K562 (cell line): ENCODE results near the gene CERS2. TPM values are rescaled to one million over a fixed set of nuclear protein-coding genes. Genes with fewer than 3 reads are reported as not detected.

Experiments
- CBFB ChIP-seq: sonication (generic); formaldehyde crosslinking; IDR thresholded peaks from 2 replicates; pipeline ENCODE4 v1.4.0; 2020; ENCODE audit warnings: mild to moderate bottlenecking, missing genetic modification reagents
- EP400 ChIP-seq: fragments of 450-650 bp; IDR thresholded peaks from 2 replicates; pipeline ENCODE4 v1.6.1; 2017; ENCODE audit warnings: antibody characterized with exemption, mild to moderate bottlenecking, moderate library complexity
- KLF10 ChIP-seq: fragments of 250-450 bp; sonication (Bioruptor Pico); IDR thresholded peaks from 2 replicates; pipeline ENCODE4 v1.6.1; 2021; ENCODE audit warnings: matching md5 sums
- PHTF2 ChIP-seq: fragments of 250-450 bp; sonication (Bioruptor Pico); IDR thresholded peaks from 2 replicates; pipeline ENCODE4 v1.5.0; 2021; ENCODE audit warnings: mild to moderate bottlenecking
- RBM22 ChIP-seq: fragments of 200-400 bp; formaldehyde crosslinking; IDR thresholded peaks from 2 replicates; pipeline ENCODE4 v1.6.1; 2018; ENCODE audit warnings: low read length, low read depth; ENCODE audit not compliant: poor library complexity, severe bottlenecking
- SIRT6 ChIP-seq: IDR thresholded peaks from one replicate; pipeline ENCODE4 v1.6.1; 2012; ENCODE audit warnings: low read depth, mild to moderate bottlenecking, control low read depth, inconsistent platforms, low read length, moderate library complexity
- ZMIZ1 ChIP-seq, 2 experiments: fragments of 150-350 bp in 1 of 2; IDR thresholded peaks; 2 replicates each; pipeline ENCODE4 v1.6.1; 2012 to 2016; ENCODE audit warnings: low read depth in 2 of 2, low read length in 2 of 2, mild to moderate bottlenecking in 1 of 2, moderate library complexity in 1 of 2
- ZNF609 ChIP-seq: sonication (generic); formaldehyde crosslinking; IDR thresholded peaks from 2 replicates; pipeline ENCODE4 v1.8.1; 2023; ENCODE audit warnings: missing genetic modification reagents, mild to moderate bottlenecking, borderline replicate concordance
- ZSCAN29 ChIP-seq: fragments of 450-650 bp; IDR thresholded peaks from 2 replicates; pipeline ENCODE4 v1.6.1; 2017
- polyA plus RNA-seq, 8 experiments: library from polyadenylated mRNA; depleted of rRNA in 4 of 8; stranded (reverse) in 5 of 8; unstranded in 3 of 8; fragments of >200 nt; fragmentation: Nextera tagmentation in 2 of 8; fragmentation: Illumina TruSeq in 1 of 8; extraction: Ambion mirVana in 2 of 8; extraction: Trizol in 1 of 8; gene quantifications; 2 replicates each; pipeline versions ENCODE4 v1.2.1 to v1.2.3, GENCODE V29; 2011 to 2014; ENCODE audit warnings: inconsistent platforms in 1 of 8, missing spikeins in 1 of 8
- total RNA-seq, 7 experiments: library from RNA; depleted of rRNA in 6 of 7; stranded (reverse); fragments of >200 nt in 6 of 7; fragmentation: Illumina TruSeq in 2 of 7; extraction: Trizol in 2 of 7; gene quantifications; 2 replicates each; pipeline versions ENCODE4 v1.2.1 to v1.2.3, GENCODE V29; 2011 to 2021; ENCODE audit warnings: low replicate concordance in 1 of 7
- TF ChIP-seq, protein P1 (sequence below): fragments of 450-650 bp; formaldehyde crosslinking; IDR thresholded peaks from 2 replicates; pipeline ENCODE4 v1.4.0; 2020; ENCODE audit warnings: mild to moderate bottlenecking, moderate library complexity

CERS2 gene
- total and polyA plus RNA-seq, 9 of the 15 experiments (the other 6 are each of a cell fraction or from before 2014, with no cell fraction given) = 23.4 to 295 (median 132) TPM

GRCh38 chr1:150979092-150980056 is 4.7 kb upstream of the CERS2 start (continued):
- peak in 1 of 2 experiments; percentile 39; a peak in 1 of 4 replicates for TF ChIP-seq ZMIZ1 (IDR thresholded peaks at IDR 0.05; ENCODE audit: low read depth in 2 of 2, low read length in 2 of 2)
- TF ChIP-seq EP400 = peak; percentile 41
- no peak for TF ChIP-seq ZSCAN29
- TF ChIP-seq CBFB (CRISPR knock-in tag) = peak; percentile 82
- TF ChIP-seq, protein P1, sequence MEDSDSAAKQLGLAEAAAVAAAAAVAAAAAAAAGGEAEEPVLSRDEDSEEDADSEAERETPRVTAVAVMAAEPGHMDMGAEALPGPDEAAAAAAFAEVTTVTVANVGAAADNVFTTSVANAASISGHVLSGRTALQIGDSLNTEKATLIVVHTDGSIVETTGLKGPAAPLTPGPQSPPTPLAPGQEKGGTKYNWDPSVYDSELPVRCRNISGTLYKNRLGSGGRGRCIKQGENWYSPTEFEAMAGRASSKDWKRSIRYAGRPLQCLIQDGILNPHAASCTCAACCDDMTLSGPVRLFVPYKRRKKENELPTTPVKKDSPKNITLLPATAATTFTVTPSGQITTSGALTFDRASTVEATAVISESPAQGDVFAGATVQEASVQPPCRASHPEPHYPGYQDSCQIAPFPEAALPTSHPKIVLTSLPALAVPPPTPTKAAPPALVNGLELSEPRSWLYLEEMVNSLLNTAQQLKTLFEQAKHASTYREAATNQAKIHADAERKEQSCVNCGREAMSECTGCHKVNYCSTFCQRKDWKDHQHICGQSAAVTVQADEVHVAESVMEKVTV (CRISPR knock-in tag) = peak; percentile 85
- TF ChIP-seq ZNF609 = 0 out of 2 replicates have a peak, but pooled peaks have one; percentile 55
- TF ChIP-seq RBM22 = no peak
- no peak for TF ChIP-seq KLF10
- no peak for TF ChIP-seq SIRT6
- no peak for TF ChIP-seq PHTF2
